ENCODE results near the gene PLXNA4. TPM values are rescaled to one million over a fixed set of nuclear protein-coding genes. Genes with fewer than 3 reads are reported as not detected.

The PLXNA4 gene
- total and polyA plus RNA-seq, 2 donors (not counting 1 experiment from before 2014, with no cell fraction given), result not detected

- Histone ChIP-seq H3K79me2 (ENCODE audit: control insufficient read depth, insufficient read depth, low read length) (no peaks in the 10 kb centered on the region), H3K27ac (ENCODE audit: low read length in 2 of 2) (no peak overlapping the region), H3K4me3 (ENCODE audit: control extremely low read depth in 1 of 5, extremely low read depth in 1 of 5, insufficient read depth in 1 of 5, low read depth in 2 of 5, low read length in 4 of 5) (no peak overlapping the region), H3K36me3 (replicated peaks in 1 of 2; ENCODE audit: control extremely low read depth in 1 of 2, control insufficient read depth in 1 of 2, extremely low read depth in 1 of 2, insufficient read depth in 2 of 2, low read length in 1 of 2) (no peaks in the 10 kb centered on the region), H3K27me3 (replicated peaks in 1 of 4; ENCODE audit: control extremely low read depth in 1 of 4, control insufficient read depth in 3 of 4, insufficient read depth in 4 of 4, low read length in 3 of 4) (peaks cover 0 to 2% (median 1%) of the 10 kb centered on the region in 4 experiments), H3K9ac (ENCODE audit: low read length) (no peak overlapping the region), H4K20me1 (ENCODE audit: control insufficient read depth, insufficient read depth, low read length, poor library complexity, severe bottlenecking) (no peaks in the 10 kb centered on the region), H3K9me3 (ENCODE audit: control extremely low read depth in 1 of 3, control insufficient read depth in 2 of 3, insufficient read depth in 1 of 3, low read length in 2 of 3) (no peaks in the 10 kb centered on the region), H3K4me2 (replicated peaks; ENCODE audit: low read depth, low read length, poor library complexity, severe bottlenecking) (no peak overlapping the region), H2AFZ (ENCODE audit: insufficient read depth, low read depth, low read length, poor library complexity, severe bottlenecking) (no peak overlapping the region), H3K4me1 (ENCODE audit: control insufficient read depth in 2 of 2, insufficient read depth in 2 of 2, low read length in 2 of 2) (no peaks in the 10 kb centered on the region)
- H3K4me3 Mint-ChIP-seq, result no peak overlapping the region
- ChIA-PET CTCF (no interaction called here), POLR2A (no interaction called here)
- H3K27ac Mint-ChIP-seq, result no peak overlapping the region
- H3K4me1 Mint-ChIP-seq, result no peaks in the 10 kb centered on the region
- ATAC-seq (ENCODE audit: low read depth) (no peak), DNase-seq (no peak)
- H3K27me3 Mint-ChIP-seq, result peaks cover 13% of the 10 kb centered on the region
- H3K9me3 Mint-ChIP-seq (ENCODE audit: insufficient read depth), result no peaks in the 10 kb centered on the region
- TF ChIP-seq EZH2 (IDR thresholded peaks at IDR 0.05; ENCODE audit: borderline replicate concordance, insufficient read depth, low read depth, low read length, poor library complexity, severe bottlenecking) (no peak), CTCF (IDR thresholded peaks at IDR 0.05) (no peak)
- intact Hi-C loops (cut with micrococcal nuclease), result no loop called here
- WGBS (ENCODE audit: insufficient coverage), result 100% methylated on average over 1 of the region's 5 CpGs
These were observed 231.2 kb downstream of the PLXNA4 start for GRCh38 chr7:132345030-132345429.

GRCh38 chr7:132343199-132343598, 233.1 kb downstream of the PLXNA4 start:
- no peak overlapping the region for H3K27ac Mint-ChIP-seq
- Histone ChIP-seq H3K4me1 (ENCODE audit: control insufficient read depth in 2 of 2, insufficient read depth in 2 of 2, low read length in 2 of 2) (no peaks in the 10 kb centered on the region), H2AFZ (ENCODE audit: insufficient read depth, low read depth, low read length, poor library complexity, severe bottlenecking) (no peak overlapping the region), H3K36me3 (replicated peaks in 1 of 2; ENCODE audit: control extremely low read depth in 1 of 2, control insufficient read depth in 1 of 2, extremely low read depth in 1 of 2, insufficient read depth in 2 of 2, low read length in 1 of 2) (no peaks in the 10 kb centered on the region), H3K9me3 (ENCODE audit: control extremely low read depth in 1 of 3, control insufficient read depth in 2 of 3, insufficient read depth in 1 of 3, low read length in 2 of 3) (no peaks in the 10 kb centered on the region), H3K27me3 (replicated peaks in 1 of 4; ENCODE audit: control extremely low read depth in 1 of 4, control insufficient read depth in 3 of 4, insufficient read depth in 4 of 4, low read length in 3 of 4) (peaks cover 0 to 2% (median 1%) of the 10 kb centered on the region in 4 experiments), H4K20me1 (ENCODE audit: control insufficient read depth, insufficient read depth, low read length, poor library complexity, severe bottlenecking) (no peaks in the 10 kb centered on the region), H3K4me2 (replicated peaks; ENCODE audit: low read depth, low read length, poor library complexity, severe bottlenecking) (no peak overlapping the region), H3K27ac (ENCODE audit: low read length in 2 of 2) (no peak overlapping the region), H3K79me2 (ENCODE audit: control insufficient read depth, insufficient read depth, low read length) (no peaks in the 10 kb centered on the region), H3K4me3 (ENCODE audit: control extremely low read depth in 1 of 5, extremely low read depth in 1 of 5, insufficient read depth in 1 of 5, low read depth in 2 of 5, low read length in 4 of 5) (no peak overlapping the region), H3K9ac (ENCODE audit: low read length) (no peak overlapping the region)
- DNase-seq (no peak), ATAC-seq (ENCODE audit: low read depth) (no peak)
- ChIA-PET CTCF (no interaction called here), POLR2A (no interaction called here)
- H3K4me1 Mint-ChIP-seq, result no peaks in the 10 kb centered on the region
- H3K4me3 Mint-ChIP-seq, result no peak overlapping the region
- 88% methylated on average over 1 of the region's 1 CpG for WGBS (ENCODE audit: insufficient coverage)
- H3K9me3 Mint-ChIP-seq (ENCODE audit: insufficient read depth), result no peaks in the 10 kb centered on the region
- H3K27me3 Mint-ChIP-seq, result peaks cover 11% of the 10 kb centered on the region
- intact Hi-C loops (cut with micrococcal nuclease), result no loop called here
- TF ChIP-seq EZH2 (IDR thresholded peaks at IDR 0.05; ENCODE audit: borderline replicate concordance, insufficient read depth, low read depth, low read length, poor library complexity, severe bottlenecking), result no peak
- TF ChIP-seq CTCF (IDR thresholded peaks at IDR 0.05), result no peak

All from B cell (primary cell).